ENCODE data around the gene EDIL3.

DNA sequence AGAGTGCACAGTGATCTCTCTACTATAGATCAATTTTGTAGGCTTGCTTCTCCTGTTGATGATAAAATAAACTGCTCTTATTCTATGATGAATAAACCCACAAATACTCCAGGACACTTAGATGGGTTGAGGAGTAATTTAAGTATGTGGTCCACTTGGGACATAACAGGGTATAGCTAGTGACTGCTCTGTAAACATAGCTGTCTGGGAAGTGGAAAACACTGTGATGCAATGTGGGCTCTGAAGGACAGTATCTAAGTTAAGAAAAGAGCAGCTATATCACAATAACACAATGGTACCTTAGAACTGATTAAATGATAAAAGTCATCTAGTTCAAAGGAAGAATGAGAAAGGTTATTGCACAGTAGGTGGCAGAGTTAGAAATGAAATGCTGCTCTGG, 369.7 kb downstream of the EDIL3 start:
- TF ChIP-seq, protein P1, sequence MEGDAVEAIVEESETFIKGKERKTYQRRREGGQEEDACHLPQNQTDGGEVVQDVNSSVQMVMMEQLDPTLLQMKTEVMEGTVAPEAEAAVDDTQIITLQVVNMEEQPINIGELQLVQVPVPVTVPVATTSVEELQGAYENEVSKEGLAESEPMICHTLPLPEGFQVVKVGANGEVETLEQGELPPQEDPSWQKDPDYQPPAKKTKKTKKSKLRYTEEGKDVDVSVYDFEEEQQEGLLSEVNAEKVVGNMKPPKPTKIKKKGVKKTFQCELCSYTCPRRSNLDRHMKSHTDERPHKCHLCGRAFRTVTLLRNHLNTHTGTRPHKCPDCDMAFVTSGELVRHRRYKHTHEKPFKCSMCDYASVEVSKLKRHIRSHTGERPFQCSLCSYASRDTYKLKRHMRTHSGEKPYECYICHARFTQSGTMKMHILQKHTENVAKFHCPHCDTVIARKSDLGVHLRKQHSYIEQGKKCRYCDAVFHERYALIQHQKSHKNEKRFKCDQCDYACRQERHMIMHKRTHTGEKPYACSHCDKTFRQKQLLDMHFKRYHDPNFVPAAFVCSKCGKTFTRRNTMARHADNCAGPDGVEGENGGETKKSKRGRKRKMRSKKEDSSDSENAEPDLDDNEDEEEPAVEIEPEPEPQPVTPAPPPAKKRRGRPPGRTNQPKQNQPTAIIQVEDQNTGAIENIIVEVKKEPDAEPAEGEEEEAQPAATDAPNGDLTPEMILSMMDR (IDR thresholded peaks at IDR 0.05; ENCODE audit: low read length) = no peak
- TF ChIP-seq EZH2 (IDR thresholded peaks at IDR 0.05; ENCODE audit: borderline replicate concordance, low read length) = no peak

Data from OCI-LY1 (cell line).